Left renal cortex interstitium (tissue), 4 donors: ENCODE data around the gene STX8. TPM values are rescaled to one million over a fixed set of nuclear protein-coding genes. Genes with fewer than 3 reads are reported as not detected.
A peak's percentile ranks its signal among the peaks of the same experiment; 100 is the strongest.
"Not testable (repeated sequence)": the region's sequence is repeated elsewhere in the genome, so short reads cannot be mapped to it uniquely, and the experiment has no call there.

ENCODE experiments used
- DNase-seq, 4 donors: peaks; one replicate each; pipeline ENCODE4 v3.0.0-alpha.2; 2013; ENCODE audit warnings: low read depth in 4 of 4, low spot score in 2 of 4, missing footprints in 1 of 4
- polyA plus RNA-seq, 4 donors: library from polyadenylated mRNA; unstranded; fragments of 120-200 nt; gene quantifications; one replicate each; pipeline ENCODE4 v1.2.1, GENCODE V29; 2013; ENCODE audit not compliant: insufficient read length in 4 of 4

The STX8 gene
- polyA plus RNA-seq, 4 donors, result 59.1 to 71.2 (median 61.9) TPM

DNA sequence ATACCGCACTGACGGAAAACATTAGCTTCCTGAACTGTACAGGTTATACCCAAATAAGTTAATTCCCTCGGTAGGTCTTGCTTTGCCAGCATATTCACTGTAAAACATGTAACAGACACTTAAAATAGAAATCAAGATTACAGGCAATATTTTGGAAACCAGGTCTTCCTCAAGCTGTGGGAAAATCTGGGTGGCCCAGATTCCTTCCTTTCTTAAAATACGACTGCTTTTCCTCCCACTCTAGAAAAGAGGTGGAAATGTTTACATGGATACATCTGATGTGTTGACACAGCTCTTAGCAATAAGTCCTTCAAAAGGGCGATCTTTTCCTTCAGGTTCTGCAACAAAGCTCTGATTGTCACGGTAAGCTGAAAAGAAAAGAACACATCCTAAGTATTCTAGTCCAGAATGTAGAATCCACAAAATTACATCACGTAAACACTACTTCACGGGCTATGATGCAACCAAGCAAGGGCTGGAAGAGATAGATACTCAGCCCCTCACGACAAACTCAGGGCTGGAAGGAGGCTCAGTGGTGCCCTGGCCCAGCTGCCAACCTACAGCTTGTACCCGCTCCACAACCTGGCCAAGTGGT, 18.4 kb downstream of the STX8 start:
- no peak for DNase-seq

GRCh38 chr17:9554715-9555114, 20.9 kb downstream of the STX8 start:
- DNase-seq, result not testable (repeated sequence)

GRCh38 chr17:9553596-9553995, 22.0 kb downstream of the STX8 start:
- DNase-seq, result peak in 1 of 4 donors; percentile 29

GRCh38 chr17:9553181-9553580, 22.4 kb downstream of the STX8 start:
- no peak for DNase-seq

DNA sequence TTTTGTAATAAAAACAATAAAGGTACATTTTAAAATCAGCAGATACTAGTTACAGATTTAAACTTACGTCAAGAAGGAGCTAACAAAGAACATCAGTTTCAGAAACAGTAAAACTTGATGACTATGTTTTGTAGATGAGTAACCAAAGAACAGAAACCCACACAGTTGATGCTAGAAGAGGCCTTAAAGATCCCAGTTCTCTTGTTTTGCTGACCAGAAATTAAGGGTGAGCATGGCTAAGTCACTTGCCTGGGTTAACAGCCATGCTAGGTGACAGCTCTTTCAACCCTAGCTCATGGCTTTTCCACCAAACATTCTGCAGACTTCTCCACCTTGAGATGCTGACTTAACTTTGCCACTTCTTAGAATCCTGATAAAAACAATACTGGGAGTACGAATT, 26.4 kb downstream of the STX8 start:
- no peak for DNase-seq

DNA sequence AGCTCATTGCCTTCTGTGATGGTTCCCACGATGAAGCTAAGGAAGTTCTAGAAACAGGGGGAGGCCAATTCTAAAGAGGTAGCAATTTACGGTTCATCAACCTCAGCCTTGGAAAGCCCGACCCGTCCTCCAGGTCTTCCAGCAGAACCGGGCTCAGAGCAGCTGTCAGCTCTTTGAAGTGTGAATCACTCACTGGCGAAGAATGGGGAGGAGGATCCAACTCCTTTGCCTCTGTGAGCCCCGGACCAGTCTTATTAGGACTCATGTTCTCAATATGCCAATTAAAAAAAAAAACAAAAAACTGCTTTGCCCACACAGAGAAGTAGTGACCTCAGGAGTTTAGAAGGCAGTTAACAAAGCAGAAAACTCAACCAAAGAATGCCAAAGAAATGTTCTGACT, 31.4 kb downstream of the STX8 start:
- no peak for DNase-seq

DNA sequence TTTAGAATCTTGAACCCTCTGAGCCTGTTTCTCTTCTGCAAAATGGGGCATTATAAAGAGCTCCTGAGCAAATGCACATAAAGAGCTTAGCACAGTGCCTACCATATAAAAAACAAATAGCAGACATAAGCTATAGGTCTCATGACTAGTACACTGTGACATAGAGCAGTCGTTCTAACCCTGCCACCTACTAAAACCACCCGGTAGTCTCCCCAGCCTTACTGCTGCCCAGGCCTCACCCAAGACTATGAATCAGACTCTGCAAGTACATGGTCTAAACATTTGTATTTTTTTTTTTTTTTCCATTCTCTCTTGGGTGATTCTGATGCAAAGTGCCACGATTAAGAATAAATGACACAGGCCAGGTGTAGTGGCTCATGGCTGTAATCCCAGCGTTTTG, 33.9 kb downstream of the STX8 start:
- no peak for DNase-seq

DNA sequence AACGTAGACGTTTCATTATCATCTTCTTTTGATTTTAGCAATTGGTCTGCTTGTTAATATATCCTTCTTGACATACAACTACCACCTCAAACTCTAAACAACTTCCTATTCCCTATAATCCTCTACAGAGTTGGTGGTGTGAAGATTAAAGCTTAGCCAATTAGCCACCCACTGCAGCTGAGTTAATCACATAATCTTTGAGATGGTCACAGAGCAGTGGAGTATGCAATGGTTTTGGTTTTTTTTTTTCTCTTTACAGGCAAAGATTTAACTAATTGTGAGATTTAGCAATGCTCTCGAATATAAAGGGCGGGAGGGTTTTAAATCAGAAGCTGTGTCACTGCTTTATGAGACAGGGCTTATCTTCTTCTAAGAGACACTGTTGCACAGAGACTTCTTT, 37.0 kb downstream of the STX8 start:
- no peak for DNase-seq

GRCh38 chr17:9537177-9537776, 38.3 kb downstream of the STX8 start:
- no peak for DNase-seq

GRCh38 chr17:9536061-9536460, 39.6 kb downstream of the STX8 start:
- no peak for DNase-seq

DNA sequence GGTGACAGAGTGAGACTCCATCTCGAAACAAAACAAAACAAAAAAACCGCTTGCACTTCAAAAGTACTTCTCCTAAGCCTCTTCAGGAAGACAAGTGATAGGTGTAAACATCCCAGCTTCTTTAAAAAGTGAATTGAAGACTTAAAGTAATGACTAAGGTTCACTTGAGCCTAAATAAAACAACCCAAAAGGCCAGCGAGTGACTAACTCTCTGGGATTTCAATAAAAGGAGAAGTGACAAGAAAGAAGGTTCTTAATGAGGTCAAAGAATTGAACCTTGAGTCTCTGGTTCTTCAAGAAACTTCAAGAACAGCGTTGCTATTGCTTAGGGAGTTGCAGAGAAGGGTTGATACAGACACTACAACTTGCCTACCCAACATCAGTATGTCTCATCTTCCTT, 42.2 kb downstream of the STX8 start:
- DNase-seq, result no peak

DNA sequence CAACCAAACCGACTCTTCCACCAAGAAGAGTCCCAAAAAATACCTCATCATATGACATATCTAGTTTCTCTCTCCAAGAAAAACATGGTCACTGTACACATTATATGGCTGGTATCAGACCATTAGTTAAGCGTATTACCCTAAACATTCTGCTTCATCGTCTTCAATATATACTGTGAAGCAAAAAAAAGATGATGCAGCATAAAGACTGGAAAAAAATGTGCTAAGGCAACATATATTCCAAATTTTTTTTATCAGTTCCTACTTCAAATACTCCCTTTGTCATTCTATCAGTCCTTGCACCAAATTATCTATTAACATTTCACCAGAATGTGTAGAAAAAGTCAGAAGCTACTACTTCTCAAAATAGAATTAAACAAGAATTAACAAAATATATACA, 42.9 kb downstream of the STX8 start:
- no peak for DNase-seq

DNA sequence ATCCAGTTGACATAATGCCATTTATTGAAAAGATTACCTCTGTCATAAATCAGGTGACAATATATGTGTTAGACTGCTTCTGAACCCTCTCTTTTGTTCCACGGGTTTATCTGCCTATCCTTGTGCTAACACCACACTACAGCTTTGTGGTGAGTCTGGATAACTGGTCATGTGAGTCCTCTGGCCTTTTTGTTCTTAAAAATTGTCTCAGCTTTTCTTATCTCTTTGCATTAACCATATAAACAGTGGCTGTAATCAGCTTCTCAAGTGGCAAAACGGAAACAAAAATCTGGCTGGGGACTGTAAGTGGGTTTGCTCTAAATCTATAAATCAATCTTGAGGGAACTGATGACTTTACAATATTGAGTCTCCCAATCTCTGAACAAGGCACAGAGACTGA, 44.6 kb downstream of the STX8 start:
- DNase-seq, result no peak

- DNase-seq, result no peak
Measured at GRCh38 chr17:9529033-9529700, 46.5 kb downstream of the STX8 start.

- DNase-seq, result no peak
Measured at GRCh38 chr17:9527788-9528187, 47.8 kb downstream of the STX8 start.

DNA sequence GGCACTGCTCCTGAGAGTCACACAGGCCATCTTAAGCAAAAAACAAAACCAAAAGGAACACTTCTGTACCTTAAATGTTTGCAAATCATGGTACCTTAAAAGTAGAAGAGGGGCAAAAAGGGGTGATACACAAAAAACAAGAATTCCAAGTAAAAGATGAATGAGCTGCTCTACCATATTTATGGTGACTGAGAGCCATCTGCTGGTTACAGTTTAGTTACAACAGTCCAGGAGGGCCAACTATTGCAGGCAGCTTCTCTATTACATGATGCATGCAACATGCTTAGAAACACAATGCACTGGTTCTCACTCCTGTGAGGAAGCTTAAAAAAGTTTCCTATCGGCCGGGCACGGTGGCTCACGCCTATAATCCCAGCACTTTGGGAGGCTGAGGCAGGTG, 53.5 kb downstream of the STX8 start:
- no peak for DNase-seq

GRCh38 chr17:9521062-9521461, 54.6 kb downstream of the STX8 start:
- no peak for DNase-seq

GRCh38 chr17:9520649-9521048, 55.0 kb downstream of the STX8 start:
- no peak for DNase-seq

- DNase-seq, result no peak
Measured at GRCh38 chr17:9519583-9520272, 55.9 kb downstream of the STX8 start.

- no peak for DNase-seq
Measured at GRCh38 chr17:9517396-9517795, 58.2 kb downstream of the STX8 start.

- no peak for DNase-seq
Measured at GRCh38 chr17:9513266-9513665, 62.4 kb downstream of the STX8 start.
